ENCODE measurements around the gene ASB13. TPM values are rescaled to one million over a fixed set of nuclear protein-coding genes. Genes with fewer than 3 reads are reported as not detected.
A peak's percentile ranks its signal among the peaks of the same experiment; 100 is the strongest.

Gene ASB13
- total and polyA plus RNA-seq, 2 of the 13 experiments (the other 11 are each of a cell fraction or from before 2014, with no cell fraction given) = 9.3 to 15.4 TPM

GRCh38 chr10:5668429-5668828, 2.0 kb upstream of the ASB13 start (continued):
- TF ChIP-seq, protein P1, sequence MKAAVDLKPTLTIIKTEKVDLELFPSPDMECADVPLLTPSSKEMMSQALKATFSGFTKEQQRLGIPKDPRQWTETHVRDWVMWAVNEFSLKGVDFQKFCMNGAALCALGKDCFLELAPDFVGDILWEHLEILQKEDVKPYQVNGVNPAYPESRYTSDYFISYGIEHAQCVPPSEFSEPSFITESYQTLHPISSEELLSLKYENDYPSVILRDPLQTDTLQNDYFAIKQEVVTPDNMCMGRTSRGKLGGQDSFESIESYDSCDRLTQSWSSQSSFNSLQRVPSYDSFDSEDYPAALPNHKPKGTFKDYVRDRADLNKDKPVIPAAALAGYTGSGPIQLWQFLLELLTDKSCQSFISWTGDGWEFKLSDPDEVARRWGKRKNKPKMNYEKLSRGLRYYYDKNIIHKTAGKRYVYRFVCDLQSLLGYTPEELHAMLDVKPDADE (CRISPR knock-in tag; IDR thresholded peaks at IDR 0.05) = no peak
- TF ChIP-seq ARID5B (CRISPR knock-in tag; IDR thresholded peaks at IDR 0.05) (0 out of 2 replicates have a peak, but pooled peaks have one; percentile 39), ZFAT (CRISPR knock-in tag; conservative IDR thresholded peaks at IDR 0.05) (no peak), ZFP82 (CRISPR knock-in tag; IDR thresholded peaks at IDR 0.05; ENCODE audit: borderline replicate concordance) (no peak), TFDP2 (CRISPR knock-in tag; IDR thresholded peaks at IDR 0.05) (no peak), ZNF501 (CRISPR knock-in tag; IDR thresholded peaks at IDR 0.05) (no peak), STAG1 (CRISPR knock-in tag; IDR thresholded peaks at IDR 0.05) (no peak), JUNB (CRISPR knock-in tag; IDR thresholded peaks at IDR 0.05; ENCODE audit: borderline replicate concordance) (no peak), ZNF782 (CRISPR knock-in tag; IDR thresholded peaks at IDR 0.05; ENCODE audit: borderline replicate concordance) (no peak), MAFF (IDR thresholded peaks at IDR 0.05; ENCODE audit: low read depth, low read length) (no peak), ZNF292 (CRISPR knock-in tag; IDR thresholded peaks at IDR 0.05; ENCODE audit: borderline replicate concordance, low read depth) (no peak), U2AF1 (optimal IDR thresholded peaks at IDR 0.05; ENCODE audit: low read depth, low read length) (no peak), PAF1 (CRISPR knock-in tag; IDR thresholded peaks at IDR 0.05) (no peak), STAT5B (CRISPR knock-in tag; IDR thresholded peaks at IDR 0.05) (no peak), ARNT2 (CRISPR knock-in tag; IDR thresholded peaks at IDR 0.05; ENCODE audit: low read depth) (no peak), ZNF329 (CRISPR knock-in tag; IDR thresholded peaks at IDR 0.05; ENCODE audit: low read depth) (no peak), ZNF331 (CRISPR knock-in tag; IDR thresholded peaks at IDR 0.05) (no peak), ZNF800 (CRISPR knock-in tag; IDR thresholded peaks at IDR 0.05) (no peak), TFDP1 (CRISPR knock-in tag; IDR thresholded peaks at IDR 0.05; ENCODE audit: borderline replicate concordance) (no peak)
- TF ChIP-seq, protein P2, sequence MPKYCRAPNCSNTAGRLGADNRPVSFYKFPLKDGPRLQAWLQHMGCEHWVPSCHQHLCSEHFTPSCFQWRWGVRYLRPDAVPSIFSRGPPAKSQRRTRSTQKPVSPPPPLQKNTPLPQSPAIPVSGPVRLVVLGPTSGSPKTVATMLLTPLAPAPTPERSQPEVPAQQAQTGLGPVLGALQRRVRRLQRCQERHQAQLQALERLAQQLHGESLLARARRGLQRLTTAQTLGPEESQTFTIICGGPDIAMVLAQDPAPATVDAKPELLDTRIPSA (CRISPR knock-in tag; IDR thresholded peaks at IDR 0.05; ENCODE audit: borderline replicate concordance) = no peak
